CD8-positive, alpha-beta memory T cell (primary cell): ENCODE data around the gene MAK. TPM values are rescaled to one million over a fixed set of nuclear protein-coding genes. Genes with fewer than 3 reads are reported as not detected.

ENCODE experiments used
- CTCF ChIA-PET: fragments of 350-600 bp; sonication (Branson Sonifier 250); formaldehyde crosslinking; loops from one replicate; lab custom pipeline; 2021; ENCODE audit warnings: antibody characterized with exemption; lab: Charles Lee
- POLR2A ChIA-PET: fragments of 350-600 bp; sonication (Branson Sonifier 250); formaldehyde crosslinking; loops from one replicate; lab custom pipeline; 2021; ENCODE audit warnings: antibody characterized with exemption; lab: Charles Lee
- DNase-seq, 5 donors: peaks; one replicate each; pipeline versions ENCODE4 v3.0.0 to v3.0.0-alpha.2; 2020 to 2022; ENCODE audit warnings: mixed read lengths in 1 of 5
- H3K27ac ChIP-seq: one replicate; pipeline ENCODE4 v1.7.0; 2013; ENCODE audit warnings: low read depth, mild to moderate bottlenecking, low read length, moderate library complexity
- H3K27me3 ChIP-seq: 2 replicates; pipeline ENCODE4 v1.7.0; 2013; ENCODE audit warnings: low read length, mild to moderate bottlenecking; ENCODE audit not compliant: insufficient read depth, poor library complexity, severe bottlenecking
- H3K36me3 ChIP-seq: 2 replicates; pipeline ENCODE4 v1.7.0; 2013; ENCODE audit warnings: mild to moderate bottlenecking, low read length, moderate library complexity; ENCODE audit not compliant: insufficient read depth
- H3K4me1 ChIP-seq: 2 replicates; pipeline ENCODE4 v1.7.0; 2013; ENCODE audit warnings: mild to moderate bottlenecking, low read length, moderate library complexity; ENCODE audit not compliant: insufficient read depth
- H3K4me3 ChIP-seq: 2 replicates; pipeline ENCODE4 v1.7.0; 2013; ENCODE audit warnings: mild to moderate bottlenecking, low read length
- H3K9me3 ChIP-seq: 2 replicates; pipeline ENCODE4 v1.7.0; 2013; ENCODE audit warnings: mild to moderate bottlenecking, low read length
- H3K27ac Mint-ChIP-seq, 8 donors: one replicate each; pipeline ENCODE4 v1.8.0; 2020 to 2021; ENCODE audit warnings: mixed read lengths in 8 of 8, mild to moderate bottlenecking in 6 of 8, inconsistent platforms in 3 of 8, moderate library complexity in 3 of 8
- H3K27me3 Mint-ChIP-seq, 2 donors: one replicate each; pipeline ENCODE4 v1.8.0; 2020 to 2021; ENCODE audit warnings: mixed read lengths in 2 of 2, mild to moderate bottlenecking in 1 of 2, moderate library complexity in 1 of 2
- H3K36me3 Mint-ChIP-seq, 3 donors: one replicate each; pipeline ENCODE4 v1.8.0; 2020 to 2021; ENCODE audit warnings: mixed read lengths in 3 of 3, inconsistent platforms in 1 of 3, mild to moderate bottlenecking in 1 of 3
- H3K4me1 Mint-ChIP-seq, 3 donors: one replicate each; pipeline ENCODE4 v1.8.0; 2020 to 2021; ENCODE audit warnings: mixed read lengths in 3 of 3, inconsistent platforms in 1 of 3, mild to moderate bottlenecking in 1 of 3
- H3K4me3 Mint-ChIP-seq, 7 donors: one replicate each; pipeline ENCODE4 v1.8.0; 2020 to 2021; ENCODE audit warnings: mixed read lengths in 7 of 7, mild to moderate bottlenecking in 6 of 7, moderate library complexity in 4 of 7, inconsistent platforms in 2 of 7
- H3K9me3 Mint-ChIP-seq, 5 donors: one replicate each; pipeline ENCODE4 v1.8.0; 2020 to 2022; ENCODE audit warnings: mixed read lengths in 5 of 5, mild to moderate bottlenecking in 3 of 5, moderate library complexity in 2 of 5, inconsistent platforms in 1 of 5
- polyA plus RNA-seq: library from polyadenylated mRNA; unstranded; fragments of 300-500 nt; fragmentation: Illumina TruSeq; gene quantifications from one replicate; pipeline ENCODE4 v1.2.3, GENCODE V29; 2021
- total RNA-seq, 2 experiments: library from RNA; stranded (reverse); gene quantifications; one replicate each; pipeline ENCODE4 v1.2.3, GENCODE V29; 2021

The MAK gene
- total and polyA plus RNA-seq, 3 experiments from 2014 or later: 1.8 to 2.3 TPM; not detected in 1

- CTCF ChIA-PET: no interaction called here
- Mint-ChIP-seq H3K4me1 (peaks cover 7 to 15% (median 15%) of the 10 kb centered on the region in 3 donors), H3K27ac (no peak overlapping the region), H3K9me3 (no peaks in the 10 kb centered on the region), H3K27me3 (no peaks in the 10 kb centered on the region), H3K36me3 (peaks cover 0 to 13% (median 3%) of the 10 kb centered on the region in 3 donors), H3K4me3 (no peak overlapping the region)
- Histone ChIP-seq H3K27ac (no peak overlapping the region), H3K4me1 (peaks cover 4% of the 10 kb centered on the region), H3K9me3 (no peaks in the 10 kb centered on the region), H3K27me3 (no peaks in the 10 kb centered on the region), H3K36me3 (no peaks in the 10 kb centered on the region), H3K4me3 (no peak overlapping the region)
- DNase-seq: no peak
- POLR2A ChIA-PET: no interaction called here
Measured at GRCh38 chr6:10736731-10737130, 101.6 kb downstream of the MAK start.

GRCh38 chr6:10733863-10734262, 104.5 kb downstream of the MAK start:
- Histone ChIP-seq H3K27ac (no peak overlapping the region), H3K9me3 (no peaks in the 10 kb centered on the region), H3K27me3 (no peaks in the 10 kb centered on the region), H3K4me3 (no peak overlapping the region), H3K36me3 (no peaks in the 10 kb centered on the region), H3K4me1 (peaks cover 4% of the 10 kb centered on the region)
- no peak for DNase-seq
- Mint-ChIP-seq H3K4me3 (peak overlapping the region in 1 of 7 donors; percentile 60), H3K27me3 (no peaks in the 10 kb centered on the region), H3K27ac (peak overlapping the region in 4 of 8 donors; percentile 30 to 65 (median 48)), H3K9me3 (no peaks in the 10 kb centered on the region), H3K4me1 (peaks cover 7 to 19% (median 15%) of the 10 kb centered on the region in 3 donors), H3K36me3 (peaks cover 0 to 28% (median 9%) of the 10 kb centered on the region in 3 donors)
- CTCF ChIA-PET: interaction anchor here (0.9 kb wide), 1 partner anchor 13 kb away, joined by 3 read pairs; no protein-coding TSS in a partner anchor
- POLR2A ChIA-PET: no interaction called here

- ChIA-PET CTCF (interaction anchor here (0.9 kb wide), 1 partner anchor 12 kb away, joined by 3 read pairs; no protein-coding TSS in a partner anchor), POLR2A (no interaction called here)
- DNase-seq: peak in 4 of 5 donors; percentile 22 to 73 (median 45)
- Histone ChIP-seq H3K36me3 (no peaks in the 10 kb centered on the region), H3K27me3 (no peaks in the 10 kb centered on the region), H3K27ac (no peak overlapping the region), H3K4me3 (no peak overlapping the region), H3K9me3 (no peaks in the 10 kb centered on the region), H3K4me1 (peaks cover 4% of the 10 kb centered on the region)
- Mint-ChIP-seq H3K9me3 (no peaks in the 10 kb centered on the region), H3K36me3 (peaks cover 0 to 34% (median 6%) of the 10 kb centered on the region in 3 donors), H3K27me3 (no peaks in the 10 kb centered on the region), H3K4me3 (peak overlapping the region in 6 of 7 donors; percentile 48 to 79 (median 59)), H3K27ac (peak overlapping the region in 7 of 8 donors; percentile 25 to 91 (median 65)), H3K4me1 (peaks cover 8 to 23% (median 15%) of the 10 kb centered on the region in 3 donors)
Measured at GRCh38 chr6:10733151-10733715, 105.1 kb downstream of the MAK start.

GRCh38 chr6:10730254-10730653, 108.1 kb downstream of the MAK start:
- Mint-ChIP-seq H3K9me3 (no peaks in the 10 kb centered on the region), H3K4me1 (peaks cover 27 to 49% (median 40%) of the 10 kb centered on the region in 3 donors), H3K27ac (peak overlapping the region in 3 of 8 donors; percentile 23 to 78 (median 71)), H3K36me3 (peaks cover 0 to 53% (median 6%) of the 10 kb centered on the region in 3 donors), H3K4me3 (peak overlapping the region in 1 of 7 donors; percentile 61), H3K27me3 (no peaks in the 10 kb centered on the region)
- CTCF ChIA-PET: no interaction called here
- POLR2A ChIA-PET: no interaction called here
- Histone ChIP-seq H3K4me1 (peaks cover 4% of the 10 kb centered on the region), H3K27ac (no peak overlapping the region), H3K27me3 (no peaks in the 10 kb centered on the region), H3K9me3 (no peaks in the 10 kb centered on the region), H3K4me3 (no peak overlapping the region), H3K36me3 (no peaks in the 10 kb centered on the region)
- no peak for DNase-seq

- H3K27me3 Mint-ChIP-seq: no peaks in the 10 kb centered on the region
- no peaks in the 10 kb centered on the region for H3K36me3 ChIP-seq
- POLR2A ChIA-PET: no interaction called here
- peaks cover 54 to 79% (median 67%) of the 10 kb centered on the region in 3 donors for H3K4me1 Mint-ChIP-seq
- no peak overlapping the region for H3K27ac ChIP-seq
- peak overlapping the region in 6 of 8 donors; percentile 30 to 87 (median 68) for H3K27ac Mint-ChIP-seq
- peak overlapping the region in 2 of 7 donors; percentile 10 to 23 for H3K4me3 Mint-ChIP-seq
- no peaks in the 10 kb centered on the region for H3K9me3 Mint-ChIP-seq
- H3K27me3 ChIP-seq: no peaks in the 10 kb centered on the region
- DNase-seq: no peak
- peaks cover 35% of the 10 kb centered on the region for H3K4me1 ChIP-seq
- H3K36me3 Mint-ChIP-seq: peaks cover 0 to 40% (median 6%) of the 10 kb centered on the region in 3 donors
- H3K4me3 ChIP-seq: no peak overlapping the region
- CTCF ChIA-PET: no interaction called here
- no peaks in the 10 kb centered on the region for H3K9me3 ChIP-seq
Measured at GRCh38 chr6:10725716-10726115, 112.6 kb downstream of the MAK start.

- peak overlapping the region in 3 of 7 donors; percentile 33 to 85 (median 53) for H3K4me3 Mint-ChIP-seq
- peak overlapping the region in 5 of 8 donors; percentile 33 to 87 (median 40) for H3K27ac Mint-ChIP-seq
- H3K27me3 ChIP-seq: no peaks in the 10 kb centered on the region
- peaks cover 54 to 75% (median 67%) of the 10 kb centered on the region in 3 donors for H3K4me1 Mint-ChIP-seq
- no peak overlapping the region for H3K27ac ChIP-seq
- CTCF ChIA-PET: no interaction called here
- H3K9me3 ChIP-seq: no peaks in the 10 kb centered on the region
- no peaks in the 10 kb centered on the region for H3K36me3 ChIP-seq
- no peaks in the 10 kb centered on the region for H3K27me3 Mint-ChIP-seq
- H3K4me3 ChIP-seq: no peak overlapping the region
- peaks cover 0 to 33% (median under 1%) of the 10 kb centered on the region in 3 donors for H3K36me3 Mint-ChIP-seq
- DNase-seq: no peak
- H3K4me1 ChIP-seq: peaks cover 35% of the 10 kb centered on the region
- POLR2A ChIA-PET: no interaction called here
- H3K9me3 Mint-ChIP-seq: no peaks in the 10 kb centered on the region
Measured at GRCh38 chr6:10725044-10725443, 113.3 kb downstream of the MAK start.

- Mint-ChIP-seq H3K4me1 (peaks cover 60 to 88% (median 80%) of the 10 kb centered on the region in 3 donors), H3K36me3 (peaks cover 0 to 26% (median 3%) of the 10 kb centered on the region in 3 donors), H3K4me3 (peak overlapping the region; percentile 85 to 97 (median 94)), H3K27me3 (no peaks in the 10 kb centered on the region), H3K27ac (peak overlapping the region; percentile 81 to 98 (median 95)), H3K9me3 (peaks cover 0 to 3% (median 0%) of the 10 kb centered on the region in 5 donors)
- no peak for DNase-seq
- no peaks in the 10 kb centered on the region for H3K36me3 ChIP-seq
- no peaks in the 10 kb centered on the region for H3K9me3 ChIP-seq
- no peaks in the 10 kb centered on the region for H3K27me3 ChIP-seq
- POLR2A ChIA-PET: no interaction called here
- H3K4me3 ChIP-seq: peak overlapping the region; percentile 83
- H3K27ac ChIP-seq: peak overlapping the region; percentile 84
- CTCF ChIA-PET: interaction anchor here (3.1 kb wide), 1 partner anchor 29 kb away, joined by 11 read pairs; the partner anchor contains the start of genes C6orf52 and PAK1IP1
- peaks cover 35% of the 10 kb centered on the region for H3K4me1 ChIP-seq
Measured at GRCh38 chr6:10723567-10723881, 114.8 kb downstream of the MAK start.
